Nephron (organoid): ENCODE results near the gene GCAT.

Experiments used
- H3K27ac Mint-ChIP-seq, 3 experiments: 2 replicates each; pipeline ENCODE4 v1.8.0; 2020; ENCODE audit warnings: mixed read lengths in 3 of 3, mild to moderate bottlenecking in 2 of 3, moderate library complexity in 1 of 3
- H3K27me3 Mint-ChIP-seq: 2 replicates; pipeline ENCODE4 v1.8.0; 2021; ENCODE audit warnings: low read depth, mild to moderate bottlenecking, moderate library complexity, mixed read lengths
- H3K36me3 Mint-ChIP-seq: 2 replicates; pipeline ENCODE4 v1.8.0; 2020; ENCODE audit warnings: low read depth, mixed read lengths
- H3K4me1 Mint-ChIP-seq: 2 replicates; pipeline ENCODE4 v1.8.0; 2020; ENCODE audit warnings: mixed read lengths
- H3K4me3 Mint-ChIP-seq, 3 experiments: 2 replicates each; pipeline ENCODE4 v1.8.0; 2020; ENCODE audit warnings: mild to moderate bottlenecking in 3 of 3, mixed read lengths in 3 of 3, moderate library complexity in 2 of 3
- H3K9me3 Mint-ChIP-seq: 2 replicates; pipeline ENCODE4 v1.8.0; 2020; ENCODE audit warnings: mixed read lengths
- CTCF ChIP-seq, 3 experiments: fragments of 200-600 bp; sonication (generic); IDR thresholded peaks; one replicate each; pipeline ENCODE4 v1.5.0; 2021; ENCODE audit warnings: antibody characterized with exemption in 3 of 3; ENCODE audit not compliant: unreplicated experiment in 3 of 3

Gene GCAT

GRCh38 chr22:37817705-37818408 is 10.1 kb downstream of the GCAT start:
- H3K27me3 Mint-ChIP-seq: peaks cover 39% of the 10 kb centered on the region
- H3K9me3 Mint-ChIP-seq: no peaks in the 10 kb centered on the region
- peaks cover 15% of the 10 kb centered on the region for H3K4me1 Mint-ChIP-seq
- peak overlapping the region; percentile 81 to 86 (median 84) for H3K4me3 Mint-ChIP-seq
- peak; percentile 95 to 98 (median 97) for TF ChIP-seq CTCF (IDR thresholded peaks at IDR 0.05; ENCODE audit: unreplicated experiment in 3 of 3)
- peaks cover 4% of the 10 kb centered on the region for H3K36me3 Mint-ChIP-seq
- H3K27ac Mint-ChIP-seq: peak overlapping the region; percentile 92 to 99 (median 95)

GRCh38 chr22:37818409-37819104 is 10.8 kb downstream of the GCAT start:
- peak; percentile 22 to 51 (median 32) for TF ChIP-seq CTCF (IDR thresholded peaks at IDR 0.05; ENCODE audit: unreplicated experiment in 3 of 3)
- Mint-ChIP-seq H3K27ac (peak overlapping the region; percentile 92 to 99 (median 95)), H3K36me3 (peaks cover 4% of the 10 kb centered on the region), H3K9me3 (no peaks in the 10 kb centered on the region), H3K4me3 (peak overlapping the region; percentile 81 to 86 (median 84)), H3K4me1 (peaks cover 15% of the 10 kb centered on the region), H3K27me3 (peaks cover 46% of the 10 kb centered on the region)

GRCh38 chr22:37819105-37819433 is 11.3 kb downstream of the GCAT start:
- H3K9me3 Mint-ChIP-seq: no peaks in the 10 kb centered on the region
- no peak for TF ChIP-seq CTCF (IDR thresholded peaks at IDR 0.05; ENCODE audit: unreplicated experiment in 3 of 3)
- peaks cover 4% of the 10 kb centered on the region for H3K36me3 Mint-ChIP-seq
- H3K4me3 Mint-ChIP-seq: peak overlapping the region; percentile 53 to 65 (median 63)
- H3K27ac Mint-ChIP-seq: no peak overlapping the region
- peaks cover 52% of the 10 kb centered on the region for H3K27me3 Mint-ChIP-seq
- H3K4me1 Mint-ChIP-seq: peaks cover 15% of the 10 kb centered on the region

GRCh38 chr22:37820350-37820749 is 12.6 kb downstream of the GCAT start:
- no peaks in the 10 kb centered on the region for H3K9me3 Mint-ChIP-seq
- H3K4me1 Mint-ChIP-seq: peaks cover 15% of the 10 kb centered on the region
- H3K27ac Mint-ChIP-seq: no peak overlapping the region
- H3K36me3 Mint-ChIP-seq: peaks cover 4% of the 10 kb centered on the region
- peak overlapping the region; percentile 33 to 66 (median 57) for H3K4me3 Mint-ChIP-seq
- peaks cover 56% of the 10 kb centered on the region for H3K27me3 Mint-ChIP-seq
- no peak for TF ChIP-seq CTCF (IDR thresholded peaks at IDR 0.05; ENCODE audit: unreplicated experiment in 3 of 3)

GRCh38 chr22:37822079-37822833 is 14.5 kb downstream of the GCAT start:
- TF ChIP-seq CTCF (IDR thresholded peaks at IDR 0.05; ENCODE audit: unreplicated experiment in 3 of 3): no peak
- peaks cover 22% of the 10 kb centered on the region for H3K4me1 Mint-ChIP-seq
- H3K36me3 Mint-ChIP-seq: peaks cover 4% of the 10 kb centered on the region
- H3K9me3 Mint-ChIP-seq: no peaks in the 10 kb centered on the region
- no peak overlapping the region for H3K27ac Mint-ChIP-seq
- peaks cover 61% of the 10 kb centered on the region for H3K27me3 Mint-ChIP-seq
- H3K4me3 Mint-ChIP-seq: peak overlapping the region; percentile 26 to 67 (median 39)
